ENCODE data around the gene KNG1. TPM values are rescaled to one million over a fixed set of nuclear protein-coding genes. Genes with fewer than 3 reads are reported as not detected.
"Not testable (repeated sequence)": the region's sequence is repeated elsewhere in the genome, so short reads cannot be mapped to it uniquely, and the experiment has no call there.

Gene KNG1
- total RNA-seq, 1 donor from 2014 or later, result not detected

DNA sequence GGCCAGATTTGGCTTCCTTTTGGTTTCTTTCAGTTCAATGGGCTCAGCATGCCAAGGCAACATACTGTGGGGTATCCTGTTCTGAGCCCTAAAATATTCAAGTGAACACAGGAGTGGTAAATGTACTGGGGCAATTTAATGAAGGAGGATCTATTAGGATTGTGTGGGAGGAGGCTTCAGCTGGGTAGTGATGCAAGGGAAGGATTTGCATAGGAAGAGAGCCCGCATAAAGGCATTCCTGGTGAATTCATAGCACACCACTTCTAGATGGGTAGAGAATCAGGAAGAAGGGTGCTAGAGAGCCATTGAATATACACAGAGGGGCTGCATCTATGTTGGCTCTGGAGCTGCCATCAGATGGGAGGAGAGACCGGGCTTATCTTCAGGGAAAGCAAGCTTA is 20.6 kb upstream of the KNG1 start:
- H3K4me1 Mint-ChIP-seq (ENCODE audit: unreplicated experiment), result no peaks in the 10 kb centered on the region
- no peaks in the 10 kb centered on the region for H3K27me3 Mint-ChIP-seq (ENCODE audit: unreplicated experiment)
- H3K9me3 Mint-ChIP-seq (ENCODE audit: unreplicated experiment), result no peaks in the 10 kb centered on the region
- TF ChIP-seq, protein P1, sequence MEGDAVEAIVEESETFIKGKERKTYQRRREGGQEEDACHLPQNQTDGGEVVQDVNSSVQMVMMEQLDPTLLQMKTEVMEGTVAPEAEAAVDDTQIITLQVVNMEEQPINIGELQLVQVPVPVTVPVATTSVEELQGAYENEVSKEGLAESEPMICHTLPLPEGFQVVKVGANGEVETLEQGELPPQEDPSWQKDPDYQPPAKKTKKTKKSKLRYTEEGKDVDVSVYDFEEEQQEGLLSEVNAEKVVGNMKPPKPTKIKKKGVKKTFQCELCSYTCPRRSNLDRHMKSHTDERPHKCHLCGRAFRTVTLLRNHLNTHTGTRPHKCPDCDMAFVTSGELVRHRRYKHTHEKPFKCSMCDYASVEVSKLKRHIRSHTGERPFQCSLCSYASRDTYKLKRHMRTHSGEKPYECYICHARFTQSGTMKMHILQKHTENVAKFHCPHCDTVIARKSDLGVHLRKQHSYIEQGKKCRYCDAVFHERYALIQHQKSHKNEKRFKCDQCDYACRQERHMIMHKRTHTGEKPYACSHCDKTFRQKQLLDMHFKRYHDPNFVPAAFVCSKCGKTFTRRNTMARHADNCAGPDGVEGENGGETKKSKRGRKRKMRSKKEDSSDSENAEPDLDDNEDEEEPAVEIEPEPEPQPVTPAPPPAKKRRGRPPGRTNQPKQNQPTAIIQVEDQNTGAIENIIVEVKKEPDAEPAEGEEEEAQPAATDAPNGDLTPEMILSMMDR (IDR thresholded peaks at IDR 0.05; ENCODE audit: unreplicated experiment), result no peak
- H3K4me3 Mint-ChIP-seq (ENCODE audit: unreplicated experiment), result no peak overlapping the region
- no peaks in the 10 kb centered on the region for H3K36me3 Mint-ChIP-seq (ENCODE audit: low read depth, unreplicated experiment)
- H3K27ac Mint-ChIP-seq (ENCODE audit: unreplicated experiment), result no peak overlapping the region
- DNase-seq (ENCODE audit: low spot score), result no peak

DNA sequence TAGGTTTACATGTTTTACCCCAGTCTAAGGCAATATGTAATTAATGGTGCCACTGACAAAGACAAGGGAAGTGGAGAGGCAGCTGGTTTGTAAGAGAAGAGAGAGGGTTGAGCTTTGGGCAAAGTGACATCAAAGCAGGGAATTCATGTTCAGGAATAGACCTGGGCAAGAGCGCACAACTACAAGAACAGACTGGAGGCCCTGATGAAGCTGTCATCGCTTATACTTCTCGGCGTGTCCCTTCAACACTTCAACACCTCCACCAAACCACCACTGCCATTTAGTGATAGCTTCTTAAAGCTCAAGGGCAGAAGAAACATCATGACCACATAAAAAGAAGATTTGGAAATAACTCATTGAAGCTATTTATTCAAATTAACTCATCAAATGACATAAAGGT is 19.6 kb upstream of the KNG1 start:
- no peaks in the 10 kb centered on the region for H3K27me3 Mint-ChIP-seq (ENCODE audit: unreplicated experiment)
- TF ChIP-seq, protein P1 (IDR thresholded peaks at IDR 0.05; ENCODE audit: unreplicated experiment), result no peak
- no peaks in the 10 kb centered on the region for H3K9me3 Mint-ChIP-seq (ENCODE audit: unreplicated experiment)
- no peaks in the 10 kb centered on the region for H3K36me3 Mint-ChIP-seq (ENCODE audit: low read depth, unreplicated experiment)
- no peak overlapping the region for H3K4me3 Mint-ChIP-seq (ENCODE audit: unreplicated experiment)
- no peak for DNase-seq (ENCODE audit: low spot score)
- no peak overlapping the region for H3K27ac Mint-ChIP-seq (ENCODE audit: unreplicated experiment)
- no peaks in the 10 kb centered on the region for H3K4me1 Mint-ChIP-seq (ENCODE audit: unreplicated experiment)

DNA sequence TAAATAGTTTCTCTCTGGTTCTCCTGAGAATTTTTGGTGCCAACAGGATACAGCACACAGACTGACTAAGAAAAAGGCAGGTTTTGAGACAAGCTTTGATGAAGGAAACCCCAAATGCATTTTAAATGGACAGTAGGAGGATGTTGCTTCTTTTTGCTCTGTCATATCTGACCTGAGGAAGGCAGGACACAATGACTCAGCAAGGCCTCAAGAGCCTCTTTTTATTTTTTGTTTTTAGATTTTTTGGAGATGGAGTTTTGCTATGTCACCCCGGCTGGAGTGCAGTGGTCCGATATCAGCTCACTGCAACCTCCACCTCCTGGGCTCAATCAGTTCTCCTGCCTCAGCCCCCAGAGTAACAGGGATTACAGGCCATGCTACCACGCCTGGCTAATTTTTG is 16.9 kb upstream of the KNG1 start:
- TF ChIP-seq, protein P1 (IDR thresholded peaks at IDR 0.05; ENCODE audit: unreplicated experiment), result no peak
- Mint-ChIP-seq H3K4me1 (ENCODE audit: unreplicated experiment) (no peaks in the 10 kb centered on the region), H3K9me3 (ENCODE audit: unreplicated experiment) (no peaks in the 10 kb centered on the region), H3K36me3 (ENCODE audit: low read depth, unreplicated experiment) (no peaks in the 10 kb centered on the region), H3K27me3 (ENCODE audit: unreplicated experiment) (no peaks in the 10 kb centered on the region), H3K27ac (ENCODE audit: unreplicated experiment) (no peak overlapping the region), H3K4me3 (ENCODE audit: unreplicated experiment) (no peak overlapping the region)
- DNase-seq (ENCODE audit: low spot score), result no peak

DNA sequence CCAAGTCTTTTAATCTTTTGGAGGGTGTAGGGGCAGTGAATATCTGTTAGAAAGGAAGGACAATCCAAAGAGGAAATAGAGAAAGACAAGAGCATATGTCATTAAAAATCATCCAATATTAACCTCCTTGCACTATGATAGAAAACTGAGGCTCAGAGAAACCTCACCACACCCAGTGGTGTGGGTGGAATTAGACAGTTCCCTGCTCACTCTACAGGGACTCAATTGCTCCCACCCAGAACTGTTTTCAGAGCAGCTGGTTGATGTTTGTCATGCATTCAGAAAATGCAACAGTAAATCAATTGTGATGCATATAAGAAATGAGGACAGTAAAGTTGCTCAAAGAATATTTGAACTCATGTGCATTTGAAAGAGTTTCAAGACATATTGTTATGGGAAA is 14.7 kb upstream of the KNG1 start:
- H3K9me3 Mint-ChIP-seq (ENCODE audit: unreplicated experiment); H3K4me3 Mint-ChIP-seq (ENCODE audit: unreplicated experiment); H3K4me1 Mint-ChIP-seq (ENCODE audit: unreplicated experiment); H3K27ac Mint-ChIP-seq (ENCODE audit: unreplicated experiment); H3K27me3 Mint-ChIP-seq (ENCODE audit: unreplicated experiment); H3K36me3 Mint-ChIP-seq (ENCODE audit: low read depth, unreplicated experiment); DNase-seq (ENCODE audit: low spot score): not testable (repeated sequence)

DNA sequence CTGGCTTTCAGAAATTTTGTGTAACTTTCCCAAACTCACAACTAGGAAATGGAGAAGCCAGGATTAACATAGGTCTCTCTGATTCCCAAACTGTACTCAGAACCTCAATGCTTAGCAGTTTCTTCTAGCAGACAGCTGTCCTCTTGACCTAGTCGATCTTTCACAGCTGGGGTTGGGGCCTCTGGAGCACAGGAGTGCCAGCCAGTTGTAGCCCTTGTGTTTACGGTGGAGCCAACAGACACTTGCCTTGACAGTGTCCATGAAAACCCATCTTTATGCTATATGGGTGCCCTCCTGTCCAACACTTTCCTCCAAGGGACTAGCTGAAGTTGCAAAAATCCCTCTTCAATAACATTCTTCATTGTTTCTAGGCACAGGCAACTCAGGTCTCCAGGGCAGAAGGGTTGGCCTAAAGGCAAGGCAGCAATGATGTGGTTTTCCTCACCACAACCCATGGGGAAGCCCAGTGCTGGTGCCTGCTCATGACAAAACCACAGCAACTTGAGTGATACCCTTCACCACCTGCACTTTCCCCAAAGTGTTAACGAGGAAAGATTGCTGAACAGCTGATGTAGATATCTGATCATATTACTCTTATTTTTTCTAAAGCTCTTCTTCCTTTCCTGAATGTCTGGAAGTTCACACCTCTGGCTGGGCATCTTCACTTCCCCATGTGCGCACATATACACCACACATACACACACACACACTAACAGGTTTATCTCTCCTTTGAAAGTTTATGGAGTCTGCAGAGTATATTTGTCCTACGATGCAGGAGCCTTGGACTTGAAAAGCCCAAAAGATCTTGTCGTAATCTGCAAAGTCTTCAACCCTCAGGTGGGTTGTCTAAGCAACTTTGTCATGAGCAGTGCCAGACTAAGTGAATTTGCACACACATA is 11.0 kb upstream of the KNG1 start:
- DNase-seq (ENCODE audit: low spot score), result no peak
- Mint-ChIP-seq H3K27me3 (ENCODE audit: unreplicated experiment) (no peaks in the 10 kb centered on the region), H3K4me1 (ENCODE audit: unreplicated experiment) (no peaks in the 10 kb centered on the region), H3K4me3 (ENCODE audit: unreplicated experiment) (no peak overlapping the region), H3K9me3 (ENCODE audit: unreplicated experiment) (no peaks in the 10 kb centered on the region), H3K27ac (ENCODE audit: unreplicated experiment) (no peak overlapping the region), H3K36me3 (ENCODE audit: low read depth, unreplicated experiment) (no peaks in the 10 kb centered on the region)
- TF ChIP-seq, protein P1 (IDR thresholded peaks at IDR 0.05; ENCODE audit: unreplicated experiment), result no peak
